Stimulated activated CD4-positive, alpha-beta T cell treated with anti-CD3 and anti-CD28 coated beads, Interleukin-1b, Interleukin-23, amount 100 ng/mL, for 24 hours (primary cell): ENCODE results near the gene ATG5.
"Not testable (repeated sequence)": the region's sequence is repeated elsewhere in the genome, so short reads cannot be mapped to it uniquely, and the experiment has no call there.

ENCODE experiments used
- DNase-seq, 4 experiments: peaks; one replicate each; pipeline ENCODE4 v3.0.0-alpha.2; 2020; ENCODE audit warnings: low read depth in 4 of 4, low spot score in 1 of 4

The ATG5 gene

GRCh38 chr6:106160189-106160588 lies 165.4 kb downstream of the ATG5 start:
- DNase-seq, result no peak

- no peak for DNase-seq
These were observed 166.0 kb downstream of the ATG5 start for GRCh38 chr6:106159531-106159940.

GRCh38 chr6:106158816-106159215 lies 166.7 kb downstream of the ATG5 start:
- DNase-seq, result no peak

GRCh38 chr6:106156863-106157262 lies 168.7 kb downstream of the ATG5 start:
- DNase-seq, result no peak

- no peak for DNase-seq
These were observed 169.1 kb downstream of the ATG5 start for GRCh38 chr6:106156413-106156812.

- DNase-seq, result no peak
These were observed 170.2 kb downstream of the ATG5 start for GRCh38 chr6:106155219-106155830.

- no peak for DNase-seq
These were observed 171.2 kb downstream of the ATG5 start for GRCh38 chr6:106154326-106154725.

- no peak for DNase-seq
These were observed 172.6 kb downstream of the ATG5 start for GRCh38 chr6:106152952-106153351.

GRCh38 chr6:106152476-106152875 lies 173.1 kb downstream of the ATG5 start:
- DNase-seq, result not testable (repeated sequence)

GRCh38 chr6:106149472-106150069 lies 176.0 kb downstream of the ATG5 start:
- DNase-seq, result no peak

- DNase-seq, result no peak
These were observed 178.1 kb downstream of the ATG5 start for GRCh38 chr6:106147476-106147875.

- no peak for DNase-seq
These were observed 178.7 kb downstream of the ATG5 start for GRCh38 chr6:106146852-106147351.

- DNase-seq, result peak in 1 of 4 experiments; percentile 25
These were observed 179.8 kb downstream of the ATG5 start for GRCh38 chr6:106145741-106146227.

- DNase-seq, result no peak
These were observed 180.4 kb downstream of the ATG5 start for GRCh38 chr6:106145144-106145543.

GRCh38 chr6:106143665-106144064 lies 181.9 kb downstream of the ATG5 start:
- DNase-seq, result no peak

- DNase-seq, result no peak
These were observed 182.6 kb downstream of the ATG5 start for GRCh38 chr6:106142876-106143431.

GRCh38 chr6:106141441-106142237 lies 183.9 kb downstream of the ATG5 start:
- DNase-seq, result peak in 1 of 4 experiments; percentile 48

- no peak for DNase-seq
These were observed 187.4 kb downstream of the ATG5 start for GRCh38 chr6:106138151-106138550.

- DNase-seq, result no peak
These were observed 188.7 kb downstream of the ATG5 start for GRCh38 chr6:106136845-106137244.

- DNase-seq, result no peak
These were observed 189.5 kb downstream of the ATG5 start for GRCh38 chr6:106135911-106136571.
